HEK293 (cell line): ENCODE results near the gene CDC34.

Source experiments
- CTCF ChIA-PET: fragments of 350-600 bp; formaldehyde crosslinking; extraction: SDS; loops from one replicate; lab custom pipeline; 2021; ENCODE audit warnings: antibody characterized with exemption; lab: Yijun Ruan, JAX
- POLR2A ChIA-PET: fragments of 300-600 bp; formaldehyde crosslinking; extraction: SDS; loops from one replicate; lab custom pipeline; 2020; ENCODE audit warnings: antibody characterized with exemption, inconsistent platforms; lab: Yijun Ruan, JAX
- H3K27ac ChIP-seq: fragments of 200-500 bp; sonication (Bioruptor generic); 2 replicates; pipeline ENCODE4 v1.5.1; 2014; ENCODE audit warnings: low read depth, low read length, control low read depth, inconsistent platforms; ENCODE audit errors: extremely low read depth
- H3K36me3 ChIP-seq, 2 experiments: fragments of 200-500 bp in 1 of 2; sonication (Bioruptor generic) in 1 of 2; 1 replicate in 1 of 2; 2 replicates in 1 of 2; pipeline ENCODE4 v1.5.1; 2014 to 2017; ENCODE audit warnings: inconsistent platforms in 2 of 2, low read length in 2 of 2; ENCODE audit not compliant: control insufficient read depth in 2 of 2, insufficient read depth in 1 of 2
- H3K4me1 ChIP-seq: fragments of 200-500 bp; sonication (Bioruptor generic); 2 replicates; pipeline ENCODE4 v1.5.1; 2014; ENCODE audit warnings: mild to moderate bottlenecking, low read length, inconsistent platforms; ENCODE audit not compliant: control insufficient read depth, insufficient read depth
- H3K4me3 ChIP-seq: 2 replicates; pipeline ENCODE4 v1.5.1; 2011; ENCODE audit warnings: low read depth, mild to moderate bottlenecking, control low read depth, low read length, moderate library complexity
- H3K9me3 ChIP-seq: fragments of 200-500 bp; sonication (Bioruptor generic); 2 replicates; pipeline ENCODE4 v1.5.1; 2014; ENCODE audit warnings: low read depth, low read length, inconsistent platforms; ENCODE audit not compliant: control insufficient read depth, insufficient read depth
- GLI4 ChIP-seq: fragments of 450-650 bp; formaldehyde crosslinking; IDR thresholded peaks from 2 replicates; pipeline ENCODE4 v1.5.1; 2016; ENCODE audit warnings: missing biosample characterization, missing genetic modification characterization
- OVOL3 ChIP-seq: fragments of 450-650 bp; formaldehyde crosslinking; IDR thresholded peaks from 2 replicates; pipeline ENCODE4 v1.5.1; 2016; ENCODE audit warnings: missing biosample characterization, missing genetic modification characterization
- SCRT2 ChIP-seq: fragments of 450-650 bp; formaldehyde crosslinking; IDR thresholded peaks from 2 replicates; pipeline ENCODE4 v1.5.1; 2016; ENCODE audit warnings: missing biosample characterization, missing genetic modification characterization
- ZBTB21 ChIP-seq: fragments of 450-650 bp; formaldehyde crosslinking; IDR thresholded peaks from 2 replicates; pipeline ENCODE4 v1.5.1; 2017; ENCODE audit warnings: missing biosample characterization, missing genetic modification characterization
- ZBTB48 ChIP-seq: fragments of 450-650 bp; formaldehyde crosslinking; IDR thresholded peaks from 2 replicates; pipeline ENCODE4 v1.5.1; 2016; ENCODE audit warnings: missing biosample characterization, missing genetic modification characterization
- ZNF26 ChIP-seq: fragments of 450-650 bp; formaldehyde crosslinking; IDR thresholded peaks from 2 replicates; pipeline ENCODE4 v1.5.1; 2016; ENCODE audit warnings: missing biosample characterization, missing genetic modification characterization
- ZNF302 ChIP-seq: fragments of 450-650 bp; formaldehyde crosslinking; IDR thresholded peaks from 2 replicates; pipeline ENCODE4 v1.5.1; 2016; ENCODE audit warnings: missing biosample characterization, missing genetic modification characterization, low read depth
- ZNF324 ChIP-seq: fragments of 450-650 bp; formaldehyde crosslinking; IDR thresholded peaks from 2 replicates; pipeline ENCODE4 v1.5.1; 2016; ENCODE audit warnings: missing biosample characterization, missing genetic modification characterization
- ZNF404 ChIP-seq: fragments of 450-650 bp; formaldehyde crosslinking; IDR thresholded peaks from 2 replicates; pipeline ENCODE4 v1.5.1; 2017; ENCODE audit warnings: missing biosample characterization, missing genetic modification characterization
- ZNF423 ChIP-seq: fragments of 450-650 bp; formaldehyde crosslinking; IDR thresholded peaks from 2 replicates; pipeline ENCODE4 v1.5.1; 2016; ENCODE audit warnings: missing biosample characterization, missing genetic modification characterization
- ZNF473 ChIP-seq: fragments of 450-650 bp; formaldehyde crosslinking; IDR thresholded peaks from 2 replicates; pipeline ENCODE4 v1.5.1; 2017; ENCODE audit warnings: missing biosample characterization, missing genetic modification characterization
- ZNF513 ChIP-seq: fragments of 450-650 bp; IDR thresholded peaks from 2 replicates; pipeline ENCODE4 v1.5.1; 2018; ENCODE audit warnings: missing biosample characterization, missing genetic modification characterization
- ZNF585B ChIP-seq: fragments of 450-650 bp; formaldehyde crosslinking; IDR thresholded peaks from 2 replicates; pipeline ENCODE4 v1.5.1; 2016; ENCODE audit warnings: missing biosample characterization, missing genetic modification characterization
- ZNF623 ChIP-seq: fragments of 450-650 bp; formaldehyde crosslinking; IDR thresholded peaks from 2 replicates; pipeline ENCODE4 v1.5.1; 2016; ENCODE audit warnings: missing biosample characterization, missing genetic modification characterization
- ZNF785 ChIP-seq: fragments of 450-650 bp; formaldehyde crosslinking; IDR thresholded peaks from 2 replicates; pipeline ENCODE4 v1.5.1; 2016; ENCODE audit warnings: missing biosample characterization, missing genetic modification characterization
- ZNF791 ChIP-seq: fragments of 450-650 bp; formaldehyde crosslinking; IDR thresholded peaks from 2 replicates; pipeline ENCODE4 v1.5.1; 2016; ENCODE audit warnings: missing biosample characterization, missing genetic modification characterization
- ZXDB ChIP-seq: fragments of 450-650 bp; formaldehyde crosslinking; IDR thresholded peaks from 2 replicates; pipeline ENCODE4 v1.5.1; 2016; ENCODE audit warnings: missing biosample characterization, missing genetic modification characterization
- TF ChIP-seq, protein P1 (sequence below): fragments of 450-650 bp; formaldehyde crosslinking; IDR thresholded peaks from 2 replicates; pipeline ENCODE4 v1.5.0; 2017; ENCODE audit warnings: missing biosample characterization, missing genetic modification characterization, borderline replicate concordance
- TF ChIP-seq, protein P2 (sequence below): fragments of 450-650 bp; formaldehyde crosslinking; IDR thresholded peaks from 2 replicates; pipeline ENCODE4 v1.5.1; 2016; ENCODE audit warnings: missing biosample characterization, missing genetic modification characterization, low read depth

The CDC34 gene

GRCh38 chr19:518598-519231 lies 12.8 kb upstream of the CDC34 start:
- Histone ChIP-seq H3K36me3 (peaks cover 0 to 2% of the 10 kb centered on the region in 2 experiments; a peak in 1 of 3 replicates), H3K4me3 (no peak overlapping the region), H3K27ac (no peak overlapping the region), H3K9me3 (no peaks in the 10 kb centered on the region), H3K4me1 (no peaks in the 10 kb centered on the region)
- POLR2A ChIA-PET = interaction anchor here (0.8 kb wide), 1 partner anchor 12 kb away, joined by 3 read pairs; no protein-coding TSS in a partner anchor
- CTCF ChIA-PET = interaction anchor here (0.6 kb wide), 1 partner anchor 8 kb away, joined by 3 read pairs; no protein-coding TSS in a partner anchor
- TF ChIP-seq ZNF473 (tag by site-specific recombination) = no peak
- no peak for TF ChIP-seq ZNF623
- no peak for TF ChIP-seq GLI4 (tag by site-specific recombination)
- no peak for TF ChIP-seq ZBTB21
- TF ChIP-seq SCRT2 (tag by site-specific recombination) = no peak
- TF ChIP-seq ZNF26 (tag by site-specific recombination) = no peak
- TF ChIP-seq, protein P1, sequence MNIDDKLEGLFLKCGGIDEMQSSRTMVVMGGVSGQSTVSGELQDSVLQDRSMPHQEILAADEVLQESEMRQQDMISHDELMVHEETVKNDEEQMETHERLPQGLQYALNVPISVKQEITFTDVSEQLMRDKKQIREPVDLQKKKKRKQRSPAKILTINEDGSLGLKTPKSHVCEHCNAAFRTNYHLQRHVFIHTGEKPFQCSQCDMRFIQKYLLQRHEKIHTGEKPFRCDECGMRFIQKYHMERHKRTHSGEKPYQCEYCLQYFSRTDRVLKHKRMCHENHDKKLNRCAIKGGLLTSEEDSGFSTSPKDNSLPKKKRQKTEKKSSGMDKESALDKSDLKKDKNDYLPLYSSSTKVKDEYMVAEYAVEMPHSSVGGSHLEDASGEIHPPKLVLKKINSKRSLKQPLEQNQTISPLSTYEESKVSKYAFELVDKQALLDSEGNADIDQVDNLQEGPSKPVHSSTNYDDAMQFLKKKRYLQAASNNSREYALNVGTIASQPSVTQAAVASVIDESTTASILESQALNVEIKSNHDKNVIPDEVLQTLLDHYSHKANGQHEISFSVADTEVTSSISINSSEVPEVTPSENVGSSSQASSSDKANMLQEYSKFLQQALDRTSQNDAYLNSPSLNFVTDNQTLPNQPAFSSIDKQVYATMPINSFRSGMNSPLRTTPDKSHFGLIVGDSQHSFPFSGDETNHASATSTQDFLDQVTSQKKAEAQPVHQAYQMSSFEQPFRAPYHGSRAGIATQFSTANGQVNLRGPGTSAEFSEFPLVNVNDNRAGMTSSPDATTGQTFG (tag by site-specific recombination) = no peak
- TF ChIP-seq, protein P2, sequence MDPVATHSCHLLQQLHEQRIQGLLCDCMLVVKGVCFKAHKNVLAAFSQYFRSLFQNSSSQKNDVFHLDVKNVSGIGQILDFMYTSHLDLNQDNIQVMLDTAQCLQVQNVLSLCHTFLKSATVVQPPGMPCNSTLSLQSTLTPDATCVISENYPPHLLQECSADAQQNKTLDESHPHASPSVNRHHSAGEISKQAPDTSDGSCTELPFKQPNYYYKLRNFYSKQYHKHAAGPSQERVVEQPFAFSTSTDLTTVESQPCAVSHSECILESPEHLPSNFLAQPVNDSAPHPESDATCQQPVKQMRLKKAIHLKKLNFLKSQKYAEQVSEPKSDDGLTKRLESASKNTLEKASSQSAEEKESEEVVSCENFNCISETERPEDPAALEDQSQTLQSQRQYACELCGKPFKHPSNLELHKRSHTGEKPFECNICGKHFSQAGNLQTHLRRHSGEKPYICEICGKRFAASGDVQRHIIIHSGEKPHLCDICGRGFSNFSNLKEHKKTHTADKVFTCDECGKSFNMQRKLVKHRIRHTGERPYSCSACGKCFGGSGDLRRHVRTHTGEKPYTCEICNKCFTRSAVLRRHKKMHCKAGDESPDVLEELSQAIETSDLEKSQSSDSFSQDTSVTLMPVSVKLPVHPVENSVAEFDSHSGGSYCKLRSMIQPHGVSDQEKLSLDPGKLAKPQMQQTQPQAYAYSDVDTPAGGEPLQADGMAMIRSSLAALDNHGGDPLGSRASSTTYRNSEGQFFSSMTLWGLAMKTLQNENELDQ = no peak
- TF ChIP-seq ZNF302 (tag by site-specific recombination) = no peak
- TF ChIP-seq ZNF423 (tag by site-specific recombination) = no peak

- H3K4me3 ChIP-seq = no peak overlapping the region
- no peaks in the 10 kb centered on the region for H3K4me1 ChIP-seq
- ChIA-PET POLR2A (no interaction called here), CTCF (interaction anchor here (0.6 to 0.7 kb wide), 2 partner anchors 9 to 142 kb away, joined by 3 read pairs; no protein-coding TSS in a partner anchor)
- no peak overlapping the region for H3K27ac ChIP-seq
- no peaks in the 10 kb centered on the region for H3K9me3 ChIP-seq
- H3K36me3 ChIP-seq = no peaks in the 10 kb centered on the region
- TF ChIP-seq ZNF513 (no peak), OVOL3 (no peak), ZNF404 (tag by site-specific recombination) (no peak), ZBTB48 (tag by site-specific recombination) (no peak), ZNF585B (no peak), ZXDB (tag by site-specific recombination) (no peak), ZNF324 (tag by site-specific recombination) (no peak), ZNF785 (tag by site-specific recombination) (no peak), ZNF791 (tag by site-specific recombination) (no peak)
- TF ChIP-seq, all 188 proteins: peak for 0
These were observed 12.1 kb upstream of the CDC34 start for GRCh38 chr19:519449-519865.
